K562 (cell line): Measurements from ENCODE around the gene ABHD8.

Experiments used
- CEBPB ChIP-seq: fragments of 450-650 bp; IDR thresholded peaks from 2 replicates; pipeline ENCODE4 v1.6.1; 2016; ENCODE audit warnings: missing genetic modification characterization, missing compliant biosample characterization
- EP300 ChIP-seq: IDR thresholded peaks from 2 replicates; pipeline ENCODE4 v1.6.1; 2012; ENCODE audit warnings: low read length, improper control_type of control experiment
- GABPA ChIP-seq: fragments of 200-800 bp; sonication (Bioruptor generic); conservative IDR thresholded peaks from 2 replicates; pipeline ENCODE4 v1.6.1; 2016; ENCODE audit warnings: low read depth, missing genetic modification characterization, missing compliant biosample characterization
- ZNF143 ChIP-seq: sonication (generic); formaldehyde crosslinking; IDR thresholded peaks from 2 replicates; pipeline ENCODE4 v1.9.0; 2022; ENCODE audit warnings: mild to moderate bottlenecking, missing genetic modification reagents
- TF ChIP-seq, protein P1 (sequence below): fragments of 250-450 bp; sonication (Bioruptor Pico); IDR thresholded peaks from 2 replicates; pipeline ENCODE4 v1.5.1; 2021; ENCODE audit warnings: mild to moderate bottlenecking

DNA sequence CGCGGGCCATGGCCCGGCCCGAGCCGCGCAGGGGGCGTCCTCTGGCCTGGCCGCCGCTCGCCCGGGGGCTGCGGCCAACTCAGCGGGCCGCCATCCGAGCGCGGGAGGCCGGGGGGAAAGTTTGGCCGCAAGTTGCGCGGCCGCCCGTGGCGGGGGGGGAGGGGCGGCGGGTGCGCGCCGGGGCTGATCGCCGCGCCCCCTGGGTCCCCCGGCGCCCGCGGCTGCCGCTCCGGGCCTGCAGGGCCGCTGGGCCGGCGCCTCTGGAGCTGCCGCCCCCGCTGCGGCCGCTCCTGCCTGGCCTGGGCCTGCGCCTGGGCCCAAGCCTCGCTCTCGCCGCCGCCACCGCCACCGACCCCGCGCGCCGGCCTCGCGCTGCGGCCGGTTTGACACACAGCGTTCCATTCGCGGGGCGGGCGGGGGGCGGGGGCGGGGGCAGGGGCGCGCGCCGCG lies 57.7 kb downstream of the ABHD8 start, which contains the start of gene NR2F6:
- TF ChIP-seq GABPA (tag) (peak; percentile 13; the same call in 1 of the 2 replicates), ZNF143 (no peak), EP300 (no peak), CEBPB (no peak)
- TF ChIP-seq, protein P1, sequence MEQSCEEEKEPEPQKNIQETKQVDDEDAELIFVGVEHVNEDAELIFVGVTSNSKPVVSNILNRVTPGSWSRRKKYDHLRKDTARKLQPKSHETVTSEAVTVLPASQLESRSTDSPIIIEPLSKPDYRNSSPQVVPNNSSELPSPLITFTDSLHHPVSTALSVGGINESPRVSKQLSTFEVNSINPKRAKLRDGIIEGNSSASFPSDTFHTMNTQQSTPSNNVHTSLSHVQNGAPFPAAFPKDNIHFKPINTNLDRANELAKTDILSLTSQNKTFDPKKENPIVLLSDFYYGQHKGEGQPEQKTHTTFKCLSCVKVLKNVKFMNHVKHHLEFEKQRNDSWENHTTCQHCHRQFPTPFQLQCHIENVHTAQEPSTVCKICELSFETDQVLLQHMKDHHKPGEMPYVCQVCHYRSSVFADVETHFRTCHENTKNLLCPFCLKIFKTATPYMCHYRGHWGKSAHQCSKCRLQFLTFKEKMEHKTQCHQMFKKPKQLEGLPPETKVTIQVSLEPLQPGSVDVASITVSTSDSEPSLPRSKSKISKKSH (CRISPR knock-in tag) = no peak
